ENCODE results near the gene SLX9.

SLX9 gene

GRCh38 chr21:44962403-44962966 is 22.7 kb downstream of the SLX9 start:
- peak overlapping the region; percentile 73; the same call in 1 of the 2 replicates for H3K27ac ChIP-seq
- peaks cover 76% of the 10 kb centered on the region for H3K36me3 ChIP-seq (ENCODE audit: insufficient read depth, low read length)
- no peak overlapping the region for H3K9ac ChIP-seq (ENCODE audit: insufficient read length)
- no peak for DNase-seq (ENCODE audit: low read depth, low spot score)
- H3K4me3 ChIP-seq: no peak overlapping the region
- no peak for TF ChIP-seq EZH2 (IDR thresholded peaks at IDR 0.05)
- no peak for TF ChIP-seq FOXP2 (optimal IDR thresholded peaks at IDR 0.05; ENCODE audit: control extremely low read depth, extremely low read length, insufficient read depth)
- TF ChIP-seq POLR2AphosphoS5 (IDR thresholded peaks at IDR 0.05; ENCODE audit: borderline replicate concordance, low read depth, low read length): no peak
- no peaks in the 10 kb centered on the region for H3K9me3 ChIP-seq (ENCODE audit: low read depth, low read length)

GRCh38 chr21:44964381-44964780 is 24.6 kb downstream of the SLX9 start:
- H3K36me3 ChIP-seq (ENCODE audit: insufficient read depth, low read length): peaks cover 75% of the 10 kb centered on the region
- H3K9me3 ChIP-seq (ENCODE audit: low read depth, low read length): no peaks in the 10 kb centered on the region
- H3K9ac ChIP-seq (ENCODE audit: insufficient read length): peak overlapping the region; percentile 60
- no peak for DNase-seq (ENCODE audit: low read depth, low spot score)
- TF ChIP-seq POLR2AphosphoS5 (IDR thresholded peaks at IDR 0.05; ENCODE audit: borderline replicate concordance, low read depth, low read length) (no peak), FOXP2 (optimal IDR thresholded peaks at IDR 0.05; ENCODE audit: control extremely low read depth, extremely low read length, insufficient read depth) (no peak)
- peak overlapping the region; percentile 74 for H3K27ac ChIP-seq
- H3K4me3 ChIP-seq: no peak overlapping the region

GRCh38 chr21:44965251-44966022 is 25.6 kb downstream of the SLX9 start:
- Histone ChIP-seq H3K36me3 (ENCODE audit: insufficient read depth, low read length) (peaks cover 77% of the 10 kb centered on the region), H3K9me3 (ENCODE audit: low read depth, low read length) (no peaks in the 10 kb centered on the region), H3K4me3 (peak overlapping the region; percentile 58), H3K27ac (peak overlapping the region; percentile 74), H3K9ac (ENCODE audit: insufficient read length) (peak overlapping the region; percentile 60)
- DNase-seq (ENCODE audit: low read depth, low spot score): no peak
- TF ChIP-seq EZH2 (IDR thresholded peaks at IDR 0.05) (no peak), POLR2AphosphoS5 (IDR thresholded peaks at IDR 0.05; ENCODE audit: borderline replicate concordance, low read depth, low read length) (no peak; the same call in 1 of the 2 replicates), FOXP2 (optimal IDR thresholded peaks at IDR 0.05; ENCODE audit: control extremely low read depth, extremely low read length, insufficient read depth) (no peak)

- no peaks in the 10 kb centered on the region for H3K9me3 ChIP-seq (ENCODE audit: low read depth, low read length)
- TF ChIP-seq FOXP2 (optimal IDR thresholded peaks at IDR 0.05; ENCODE audit: control extremely low read depth, extremely low read length, insufficient read depth) (no peak), POLR2AphosphoS5 (IDR thresholded peaks at IDR 0.05; ENCODE audit: borderline replicate concordance, low read depth, low read length) (no peak), EZH2 (IDR thresholded peaks at IDR 0.05) (no peak)
- no peak overlapping the region for H3K9ac ChIP-seq (ENCODE audit: insufficient read length)
- peaks cover 73% of the 10 kb centered on the region for H3K36me3 ChIP-seq (ENCODE audit: insufficient read depth, low read length)
- H3K27ac ChIP-seq: peak overlapping the region; percentile 74
- H3K4me3 ChIP-seq: peak overlapping the region; percentile 52
- no peak for DNase-seq (ENCODE audit: low read depth, low spot score)
Measured at GRCh38 chr21:44966135-44967081, 26.6 kb downstream of the SLX9 start.

- TF ChIP-seq EZH2 (IDR thresholded peaks at IDR 0.05): no peak
- no peak for TF ChIP-seq POLR2AphosphoS5 (IDR thresholded peaks at IDR 0.05; ENCODE audit: borderline replicate concordance, low read depth, low read length)
- TF ChIP-seq FOXP2 (optimal IDR thresholded peaks at IDR 0.05; ENCODE audit: control extremely low read depth, extremely low read length, insufficient read depth): no peak
- Histone ChIP-seq H3K27ac (peak overlapping the region; percentile 74), H3K9me3 (ENCODE audit: low read depth, low read length) (no peaks in the 10 kb centered on the region), H3K4me3 (peak overlapping the region; percentile 52), H3K9ac (ENCODE audit: insufficient read length) (no peak overlapping the region), H3K36me3 (ENCODE audit: insufficient read depth, low read length) (peaks cover 66% of the 10 kb centered on the region)
- DNase-seq (ENCODE audit: low read depth, low spot score): no peak
Measured at GRCh38 chr21:44967082-44968047, 27.5 kb downstream of the SLX9 start.

GRCh38 chr21:44969066-44969670 is 29.3 kb downstream of the SLX9 start:
- Histone ChIP-seq H3K36me3 (ENCODE audit: insufficient read depth, low read length) (peaks cover 55% of the 10 kb centered on the region), H3K9me3 (ENCODE audit: low read depth, low read length) (no peaks in the 10 kb centered on the region), H3K9ac (ENCODE audit: insufficient read length) (no peak overlapping the region), H3K4me3 (no peak overlapping the region), H3K27ac (peak overlapping the region; percentile 75)
- no peak for TF ChIP-seq POLR2AphosphoS5 (IDR thresholded peaks at IDR 0.05; ENCODE audit: borderline replicate concordance, low read depth, low read length)
- no peak for DNase-seq (ENCODE audit: low read depth, low spot score)

All from SK-N-MC (cell line).